Vagina (tissue), 2 donors: ENCODE measurements around the gene RGL1. TPM values are rescaled to one million over a fixed set of nuclear protein-coding genes. Genes with fewer than 3 reads are reported as not detected.
A peak's percentile ranks its signal among the peaks of the same experiment; 100 is the strongest.

Experiments
- DNase-seq, 2 donors: peaks; one replicate each; pipeline ENCODE4 v3.0.0-alpha.2; 2017; ENCODE audit errors: extremely low spot score in 2 of 2
- H3K27ac ChIP-seq: fragments of 200-600 bp; sonication (generic); one replicate; pipeline ENCODE4 v1.5.1; 2019
- H3K27me3 ChIP-seq: fragments of 200-600 bp; sonication (generic); one replicate; pipeline ENCODE4 v1.5.1; 2019
- H3K36me3 ChIP-seq, 2 donors: fragments of 200-600 bp; sonication (generic); one replicate each; pipeline ENCODE4 v1.5.1; 2017 to 2019
- H3K4me1 ChIP-seq: fragments of 200-600 bp; sonication (generic); one replicate; pipeline ENCODE4 v1.5.1; 2019
- H3K4me3 ChIP-seq, 2 donors: fragments of 200-600 bp; sonication (generic); 1 replicate in 1 of 2; 2 replicates in 1 of 2; pipeline ENCODE4 v1.5.1; 2016 to 2019
- H3K9me3 ChIP-seq: fragments of 200-600 bp; sonication (generic); one replicate; pipeline ENCODE4 v1.5.1; 2019
- CTCF ChIP-seq, 3 experiments: fragments of 450-650 bp in 2 of 3; fragments of 200-600 bp in 1 of 3; sonication (generic) in 1 of 3; IDR thresholded peaks; one replicate each; pipeline ENCODE4 v1.5.1; 2017 to 2019; ENCODE audit warnings: antibody characterized with exemption in 3 of 3, mild to moderate bottlenecking in 2 of 3, moderate library complexity in 2 of 3
- POLR2A ChIP-seq, 2 donors: fragments of 450-650 bp; IDR thresholded peaks; one replicate each; pipeline ENCODE4 v1.6.1; 2017; ENCODE audit warnings: antibody characterized with exemption in 2 of 2, mild to moderate bottlenecking in 2 of 2, moderate library complexity in 2 of 2
- POLR2AphosphoS5 ChIP-seq, 2 donors: sonication (generic); formaldehyde crosslinking; IDR thresholded peaks; one replicate each; pipeline ENCODE4 v1.9.0; 2017; ENCODE audit warnings: antibody characterized with exemption in 2 of 2, mild to moderate bottlenecking in 2 of 2, low read depth in 1 of 2; ENCODE audit not compliant: insufficient read depth in 1 of 2
- intact Hi-C: fragments of 100-400 bp; cut with DNase I; formaldehyde crosslinking; loops from one replicate; pipeline ENCODE4 v1.15.1; 2023
- total RNA-seq: library from RNA; depleted of rRNA; stranded (reverse); fragments of >200 nt; gene quantifications from one replicate; pipeline ENCODE4 v1.2.3, GENCODE V29; 2016

Gene RGL1
- total RNA-seq, 1 donor from 2014 or later = 23.1 TPM

DNA sequence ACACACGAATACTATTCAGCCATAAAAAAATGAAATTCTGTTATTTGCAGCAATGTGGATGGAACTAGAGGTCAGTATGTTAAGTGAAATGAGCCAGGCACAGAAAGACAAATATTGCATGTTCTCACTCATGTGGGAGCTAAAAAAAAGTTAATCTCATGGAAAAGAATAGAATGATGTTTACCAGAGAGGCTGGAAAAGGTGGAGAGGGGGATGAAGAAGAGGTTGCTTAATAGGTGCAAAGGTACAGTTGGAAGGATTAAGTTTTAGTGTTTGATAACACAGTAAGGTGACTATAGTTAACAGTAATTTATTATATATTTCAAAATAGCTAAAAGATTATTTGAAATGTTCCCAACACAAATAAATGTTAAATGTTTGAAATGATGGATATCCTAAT lies 10.8 kb upstream of the RGL1 start:
- Histone ChIP-seq H3K36me3 (no peaks in the 10 kb centered on the region), H3K27me3 (no peaks in the 10 kb centered on the region), H3K4me3 (no peak overlapping the region), H3K4me1 (no peaks in the 10 kb centered on the region), H3K27ac (no peak overlapping the region), H3K9me3 (no peaks in the 10 kb centered on the region)
- no peak for TF ChIP-seq CTCF (IDR thresholded peaks at IDR 0.05)
- no peak for DNase-seq
- intact Hi-C loops = no loop called here

DNA sequence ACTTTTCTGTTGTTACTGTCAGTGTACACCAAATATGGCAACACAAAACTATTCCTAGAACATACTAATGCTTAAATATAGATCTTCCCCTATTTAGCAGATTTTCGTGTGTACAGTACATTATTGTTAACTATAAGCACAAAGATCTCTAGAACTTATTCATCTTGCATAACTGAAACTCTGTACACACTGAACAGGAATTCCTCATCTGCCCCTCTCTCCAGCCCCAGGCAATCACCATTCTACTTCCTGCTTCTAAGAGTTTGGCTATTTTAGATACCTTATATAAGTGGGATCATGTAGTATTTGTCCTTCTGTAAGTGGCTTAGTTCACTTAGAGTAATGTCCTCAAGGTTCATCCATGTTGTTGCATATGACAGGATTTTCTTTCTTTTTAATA lies 4.5 kb upstream of the RGL1 start:
- H3K36me3 ChIP-seq = no peaks in the 10 kb centered on the region
- no peak overlapping the region for H3K4me3 ChIP-seq
- peaks cover 7% of the 10 kb centered on the region for H3K4me1 ChIP-seq
- intact Hi-C loops = no loop called here
- no peaks in the 10 kb centered on the region for H3K9me3 ChIP-seq
- no peaks in the 10 kb centered on the region for H3K27me3 ChIP-seq
- TF ChIP-seq POLR2A (IDR thresholded peaks at IDR 0.05) (no peak), POLR2AphosphoS5 (IDR thresholded peaks at IDR 0.05; ENCODE audit: insufficient read depth in 1 of 2, low read depth in 1 of 2) (no peak), CTCF (IDR thresholded peaks at IDR 0.05) (no peak)
- no peak overlapping the region for H3K27ac ChIP-seq
- DNase-seq = no peak

GRCh38 chr1:183801649-183802048 lies 3.3 kb upstream of the RGL1 start:
- Histone ChIP-seq H3K36me3 (no peaks in the 10 kb centered on the region), H3K4me3 (no peak overlapping the region), H3K27ac (no peak overlapping the region), H3K27me3 (no peaks in the 10 kb centered on the region), H3K4me1 (peaks cover 14% of the 10 kb centered on the region), H3K9me3 (no peaks in the 10 kb centered on the region)
- DNase-seq = no peak
- intact Hi-C loops = no loop called here
- TF ChIP-seq CTCF (IDR thresholded peaks at IDR 0.05) (no peak), POLR2A (IDR thresholded peaks at IDR 0.05) (no peak), POLR2AphosphoS5 (IDR thresholded peaks at IDR 0.05; ENCODE audit: insufficient read depth in 1 of 2, low read depth in 1 of 2) (no peak)

DNA sequence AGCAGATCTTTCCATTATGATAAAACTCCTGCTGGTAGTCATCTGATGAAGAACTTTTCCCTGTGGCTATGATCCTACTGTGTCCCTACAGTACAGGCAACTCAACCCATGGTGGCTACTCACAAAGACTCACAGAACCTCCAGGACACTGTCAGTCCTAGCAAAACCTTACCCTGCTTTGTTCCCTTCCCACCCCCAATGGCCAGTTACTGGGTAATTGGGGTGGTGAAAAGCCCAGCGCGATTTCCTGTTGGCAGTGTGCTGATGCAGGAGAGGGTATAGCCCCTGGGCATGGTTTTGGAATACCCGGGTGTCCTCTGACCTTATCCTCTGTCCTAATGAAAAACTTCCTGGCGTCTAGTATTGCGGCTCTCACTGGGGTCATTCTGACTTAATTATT lies 533 bp upstream of the RGL1 start:
- no peak for DNase-seq
- no peaks in the 10 kb centered on the region for H3K9me3 ChIP-seq
- H3K4me1 ChIP-seq = peaks cover 28% of the 10 kb centered on the region
- TF ChIP-seq CTCF (IDR thresholded peaks at IDR 0.05) (no peak), POLR2A (IDR thresholded peaks at IDR 0.05) (no peak), POLR2AphosphoS5 (IDR thresholded peaks at IDR 0.05; ENCODE audit: insufficient read depth in 1 of 2, low read depth in 1 of 2) (no peak)
- H3K36me3 ChIP-seq = no peaks in the 10 kb centered on the region
- H3K27me3 ChIP-seq = no peaks in the 10 kb centered on the region
- H3K4me3 ChIP-seq = peak overlapping the region; percentile 55 to 61
- intact Hi-C loops = no loop called here
- H3K27ac ChIP-seq = peak overlapping the region; percentile 86

GRCh38 chr1:183806125-183806524 lies 1.2 kb downstream of the RGL1 start:
- Histone ChIP-seq H3K27ac (peak overlapping the region; percentile 86), H3K27me3 (no peaks in the 10 kb centered on the region), H3K9me3 (no peaks in the 10 kb centered on the region), H3K4me1 (peaks cover 34% of the 10 kb centered on the region), H3K36me3 (no peaks in the 10 kb centered on the region), H3K4me3 (peak overlapping the region; percentile 42 to 55)
- no peak for TF ChIP-seq POLR2A (IDR thresholded peaks at IDR 0.05)
- TF ChIP-seq CTCF (IDR thresholded peaks at IDR 0.05) = no peak
- no peak for TF ChIP-seq POLR2AphosphoS5 (IDR thresholded peaks at IDR 0.05; ENCODE audit: insufficient read depth in 1 of 2, low read depth in 1 of 2)
- no peak for DNase-seq
- intact Hi-C loops = no loop called here
